ENCODE data around the gene ALG8. TPM values are rescaled to one million over a fixed set of nuclear protein-coding genes. Genes with fewer than 3 reads are reported as not detected.
"Not testable (repeated sequence)": the region's sequence is repeated elsewhere in the genome, so short reads cannot be mapped to it uniquely, and the experiment has no call there.

ALG8 gene
- total RNA-seq, 1 donor from 2014 or later = 53.1 TPM

- DNase-seq (ENCODE audit: low spot score) = no peak
Measured at GRCh38 chr11:78100676-78101472, 38.6 kb downstream of the ALG8 start.

GRCh38 chr11:78100261-78100660 lies 39.2 kb downstream of the ALG8 start:
- DNase-seq (ENCODE audit: low spot score) = no peak

- DNase-seq (ENCODE audit: low spot score) = no peak
Measured at GRCh38 chr11:78099666-78100065, 39.8 kb downstream of the ALG8 start.

GRCh38 chr11:78097666-78098385 lies 41.6 kb downstream of the ALG8 start:
- no peak for DNase-seq (ENCODE audit: low spot score)

GRCh38 chr11:78094250-78094649 lies 45.2 kb downstream of the ALG8 start:
- no peak for DNase-seq (ENCODE audit: low spot score)

- not testable (repeated sequence) for DNase-seq (ENCODE audit: low spot score)
Measured at GRCh38 chr11:78086521-78087074, 52.8 kb downstream of the ALG8 start.

GRCh38 chr11:78085972-78086371 lies 53.5 kb downstream of the ALG8 start:
- DNase-seq (ENCODE audit: low spot score) = no peak

GRCh38 chr11:78084506-78084905 lies 54.9 kb downstream of the ALG8 start:
- DNase-seq (ENCODE audit: low spot score) = not testable (repeated sequence)

- no peak for DNase-seq (ENCODE audit: low spot score)
Measured at GRCh38 chr11:78083021-78083420, 56.4 kb downstream of the ALG8 start.

- DNase-seq (ENCODE audit: low spot score) = no peak
Measured at GRCh38 chr11:78082146-78082545, 57.3 kb downstream of the ALG8 start.

GRCh38 chr11:78081583-78081982 lies 57.8 kb downstream of the ALG8 start:
- DNase-seq (ENCODE audit: low spot score) = no peak

GRCh38 chr11:78080818-78081495 lies 58.5 kb downstream of the ALG8 start:
- no peak for DNase-seq (ENCODE audit: low spot score)

- DNase-seq (ENCODE audit: low spot score) = no peak
Measured at GRCh38 chr11:78080084-78080817, 59.2 kb downstream of the ALG8 start.

- DNase-seq (ENCODE audit: low spot score) = peak; percentile 82
Measured at GRCh38 chr11:78079232-78080083, 60.0 kb downstream of the ALG8 start, which contains the start of gene NDUFC2. Gene NDUFC2, minus strand, starts transcription at chr11:78079862. Its CDS starts 118 bp downstream, at chr11:78079744.

- no peak for DNase-seq (ENCODE audit: low spot score)
Measured at GRCh38 chr11:78078218-78079167, 60.9 kb downstream of the ALG8 start.

GRCh38 chr11:78077592-78077991 lies 61.8 kb downstream of the ALG8 start:
- DNase-seq (ENCODE audit: low spot score) = not testable (repeated sequence)

GRCh38 chr11:78076733-78077403 lies 62.6 kb downstream of the ALG8 start:
- DNase-seq (ENCODE audit: low spot score) = no peak

GRCh38 chr11:78074756-78075155 lies 64.7 kb downstream of the ALG8 start:
- no peak for DNase-seq (ENCODE audit: low spot score)

GRCh38 chr11:78072455-78072854 lies 67.0 kb downstream of the ALG8 start:
- DNase-seq (ENCODE audit: low spot score) = no peak
